HG02852 (cell line): ENCODE results near the gene RAB29.

Experiments used
- ATAC-seq: cut with Tn5 transposase; IDR thresholded peaks from one replicate; pipeline ENCODE4 v1.9.1; 2021; ENCODE audit warnings: mild to moderate bottlenecking, moderate library complexity; ENCODE audit not compliant: unreplicated experiment

RAB29 gene

GRCh38 chr1:205775015-205775716 is at the start of gene RAB29:
Gene RAB29 (minus strand): TSS chr1:205775482. CDS start chr1:205774956, 526 bp downstream.
- peak; percentile 82 for ATAC-seq

GRCh38 chr1:205824180-205824579 is 48.9 kb upstream of the RAB29 start:
- no peak for ATAC-seq

- ATAC-seq: peak; percentile 48
Observed at GRCh38 chr1:205823260-205823659, 48.0 kb upstream of the RAB29 start.

- ATAC-seq: no peak
Observed at GRCh38 chr1:205822397-205822796, 47.1 kb upstream of the RAB29 start.

GRCh38 chr1:205817988-205818387 is 42.7 kb upstream of the RAB29 start:
- ATAC-seq: no peak

- no peak for ATAC-seq
Observed at GRCh38 chr1:205817364-205817763, 42.1 kb upstream of the RAB29 start.

GRCh38 chr1:205813755-205814058 is 38.4 kb upstream of the RAB29 start:
- no peak for ATAC-seq

GRCh38 chr1:205812878-205813754 is 37.8 kb upstream of the RAB29 start, which contains the start of gene SLC41A1:
Gene SLC41A1 (minus strand): TSS chr1:205813198. CDS start chr1:205810441, 2,757 bp downstream.
- peak; percentile 92 for ATAC-seq

- peak; percentile 14 for ATAC-seq
Observed at GRCh38 chr1:205812271-205812877, 37.1 kb upstream of the RAB29 start.

GRCh38 chr1:205811660-205812059 is 36.4 kb upstream of the RAB29 start:
- no peak for ATAC-seq

- no peak for ATAC-seq
Observed at GRCh38 chr1:205810448-205811157, 35.3 kb upstream of the RAB29 start.

- ATAC-seq: no peak
Observed at GRCh38 chr1:205809942-205810345, 34.7 kb upstream of the RAB29 start.

GRCh38 chr1:205809469-205809868 is 34.2 kb upstream of the RAB29 start:
- ATAC-seq: no peak

GRCh38 chr1:205805082-205805711 is 29.9 kb upstream of the RAB29 start:
- no peak for ATAC-seq

GRCh38 chr1:205804605-205805004 is 29.3 kb upstream of the RAB29 start:
- no peak for ATAC-seq

- no peak for ATAC-seq
Observed at GRCh38 chr1:205803986-205804385, 28.7 kb upstream of the RAB29 start.

GRCh38 chr1:205802060-205802459 is 26.8 kb upstream of the RAB29 start:
- ATAC-seq: no peak

- no peak for ATAC-seq
Observed at GRCh38 chr1:205800981-205801703, 25.9 kb upstream of the RAB29 start.

GRCh38 chr1:205800427-205800826 is 25.1 kb upstream of the RAB29 start:
- no peak for ATAC-seq

- no peak for ATAC-seq
Observed at GRCh38 chr1:205798577-205798976, 23.3 kb upstream of the RAB29 start.
